WTC11 (cell line): ENCODE results near the gene TATDN2. TPM values are rescaled to one million over a fixed set of nuclear protein-coding genes. Genes with fewer than 3 reads are reported as not detected.

ENCODE experiments used
- ATAC-seq: fragments of 200-7000 bp; cut with Tn5 transposase; 2 replicates; pipeline ENCODE4 v1.10.0; 2021; ENCODE audit warnings: mild to moderate bottlenecking, moderate library complexity
- CTCF ChIA-PET: fragments of 300-600 bp; sonication (Branson Sonifier 250); formaldehyde crosslinking; loops from one replicate; lab custom pipeline; 2021; ENCODE audit warnings: antibody characterized with exemption; lab: Charles Lee
- POLR2A ChIA-PET: fragments of 350-600 bp; sonication (Branson Sonifier 250); formaldehyde crosslinking; loops from one replicate; lab custom pipeline; 2021; ENCODE audit warnings: antibody characterized with exemption; lab: Charles Lee
- DNase-seq: peaks from one replicate; pipeline ENCODE4 v3.0.0; 2021; ENCODE audit warnings: low spot score
- H3K27ac Mint-ChIP-seq: 2 replicates; pipeline ENCODE4 v1.8.0; 2021; ENCODE audit warnings: mixed read lengths
- H3K27me3 Mint-ChIP-seq: 2 replicates; pipeline ENCODE4 v1.8.0; 2021; ENCODE audit warnings: low read depth, mild to moderate bottlenecking, moderate library complexity, mixed read lengths
- H3K36me3 Mint-ChIP-seq: 2 replicates; pipeline ENCODE4 v1.8.0; 2021; ENCODE audit warnings: mixed read lengths
- H3K4me1 Mint-ChIP-seq: 2 replicates; pipeline ENCODE4 v1.8.0; 2022; ENCODE audit warnings: mixed read lengths
- H3K4me3 Mint-ChIP-seq: 2 replicates; pipeline ENCODE4 v1.8.0; 2021; ENCODE audit warnings: mild to moderate bottlenecking, moderate library complexity, mixed read lengths
- H3K9me3 Mint-ChIP-seq: 2 replicates; pipeline ENCODE4 v1.8.0; 2021; ENCODE audit warnings: mixed read lengths
- CREM ChIP-seq: sonication (generic); formaldehyde crosslinking; IDR thresholded peaks from 2 replicates; pipeline ENCODE4 v1.8.1; 2022; ENCODE audit warnings: mild to moderate bottlenecking, missing genetic modification reagents, moderate library complexity
- E2F5 ChIP-seq: sonication (generic); formaldehyde crosslinking; IDR thresholded peaks from 2 replicates; pipeline ENCODE4 v1.8.1; 2022; ENCODE audit warnings: mild to moderate bottlenecking, moderate library complexity, missing genetic modification reagents
- ESRRA ChIP-seq: sonication (generic); formaldehyde crosslinking; IDR thresholded peaks from 2 replicates; pipeline ENCODE4 v1.8.1; 2022; ENCODE audit warnings: mild to moderate bottlenecking, missing genetic modification reagents, borderline replicate concordance
- FOXK1 ChIP-seq: sonication (generic); formaldehyde crosslinking; IDR thresholded peaks from 2 replicates; pipeline ENCODE4 v1.8.0; 2022; ENCODE audit warnings: mild to moderate bottlenecking, moderate library complexity, missing genetic modification reagents
- FOXP4 ChIP-seq: sonication (generic); formaldehyde crosslinking; IDR thresholded peaks from 2 replicates; pipeline ENCODE4 v1.8.0; 2022; ENCODE audit warnings: mild to moderate bottlenecking, missing genetic modification reagents
- HMGXB4 ChIP-seq: sonication (generic); formaldehyde crosslinking; IDR thresholded peaks from 2 replicates; pipeline ENCODE4 v1.8.1; 2023; ENCODE audit warnings: mild to moderate bottlenecking, moderate library complexity, missing genetic modification reagents
- IRF1 ChIP-seq: sonication (generic); formaldehyde crosslinking; IDR thresholded peaks from 2 replicates; pipeline ENCODE4 v1.8.0; 2023; ENCODE audit warnings: missing genetic modification reagents
- JUN ChIP-seq: sonication (generic); formaldehyde crosslinking; IDR thresholded peaks from 2 replicates; pipeline ENCODE4 v1.8.0; 2023; ENCODE audit warnings: mild to moderate bottlenecking, missing genetic modification reagents
- MXD4 ChIP-seq: fragments of 250-450 bp; sonication (Bioruptor Pico); IDR thresholded peaks from 2 replicates; pipeline ENCODE4 v1.8.0; 2021; ENCODE audit warnings: mild to moderate bottlenecking, moderate library complexity, borderline replicate concordance
- NR2C2 ChIP-seq: sonication (generic); formaldehyde crosslinking; IDR thresholded peaks from 2 replicates; pipeline ENCODE4 v1.8.0; 2022; ENCODE audit warnings: mild to moderate bottlenecking, missing genetic modification reagents
- NR3C1 ChIP-seq: sonication (generic); formaldehyde crosslinking; conservative IDR thresholded peaks from 2 replicates; pipeline ENCODE4 v1.8.1; 2023; ENCODE audit warnings: low read depth, mild to moderate bottlenecking, missing genetic modification reagents
- SMAD3 ChIP-seq: sonication (generic); formaldehyde crosslinking; IDR thresholded peaks from 2 replicates; pipeline ENCODE4 v1.8.0; 2022; ENCODE audit warnings: missing genetic modification reagents, mild to moderate bottlenecking, borderline replicate concordance
- ZNF121 ChIP-seq: sonication (generic); formaldehyde crosslinking; IDR thresholded peaks from 2 replicates; pipeline ENCODE4 v1.8.0; 2023; ENCODE audit warnings: missing genetic modification reagents
- ZNF396 ChIP-seq: fragments of 250-450 bp; sonication (Bioruptor Pico); IDR thresholded peaks from 2 replicates; pipeline ENCODE4 v1.8.0; 2021; ENCODE audit warnings: mild to moderate bottlenecking, moderate library complexity, borderline replicate concordance
- total RNA-seq: library from RNA; stranded (reverse); gene quantifications from 3 replicates; pipeline ENCODE4 v1.2.3, GENCODE V29; 2021
- TF ChIP-seq, protein P1 (sequence below): sonication (generic); formaldehyde crosslinking; conservative IDR thresholded peaks from 2 replicates; pipeline ENCODE4 v1.8.1; 2023; ENCODE audit warnings: mild to moderate bottlenecking, low read depth, missing genetic modification reagents, moderate library complexity
- TF ChIP-seq, protein P2 (sequence below): sonication (generic); formaldehyde crosslinking; IDR thresholded peaks from 2 replicates; pipeline ENCODE4 v1.8.0; 2023; ENCODE audit warnings: mild to moderate bottlenecking, missing genetic modification reagents
- TF ChIP-seq, protein P3 (sequence below): sonication (generic); formaldehyde crosslinking; IDR thresholded peaks from 2 replicates; pipeline ENCODE4 v1.8.0; 2022; ENCODE audit warnings: mild to moderate bottlenecking, missing genetic modification reagents
- TF ChIP-seq, protein P4 (sequence below): fragments of 250-450 bp; sonication (Bioruptor Pico); IDR thresholded peaks from 2 replicates; pipeline ENCODE4 v1.9.0; 2021; ENCODE audit warnings: mild to moderate bottlenecking

The TATDN2 gene
- total RNA-seq, 1 experiment from 2014 or later = 31.7 TPM

DNA sequence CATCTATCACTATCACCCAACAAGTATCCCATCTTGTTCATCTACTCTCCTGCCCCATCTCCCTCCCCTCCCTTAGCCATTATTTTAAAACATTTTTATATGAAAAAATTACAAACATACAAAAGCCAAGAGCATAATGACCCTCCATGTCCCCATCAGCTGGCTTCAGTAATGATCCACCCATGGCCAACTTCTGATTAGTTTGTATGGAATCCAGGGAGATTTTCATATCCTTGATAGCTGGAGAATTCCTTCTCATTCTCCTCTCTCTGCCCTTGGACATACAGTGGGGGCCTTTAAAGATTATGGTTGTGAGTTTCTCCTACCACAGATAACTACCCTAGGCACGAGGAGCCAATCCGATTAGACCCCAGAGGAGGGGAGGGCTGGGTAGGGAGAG, 43.3 kb upstream of the TATDN2 start (continued):
- TF ChIP-seq, protein P1, sequence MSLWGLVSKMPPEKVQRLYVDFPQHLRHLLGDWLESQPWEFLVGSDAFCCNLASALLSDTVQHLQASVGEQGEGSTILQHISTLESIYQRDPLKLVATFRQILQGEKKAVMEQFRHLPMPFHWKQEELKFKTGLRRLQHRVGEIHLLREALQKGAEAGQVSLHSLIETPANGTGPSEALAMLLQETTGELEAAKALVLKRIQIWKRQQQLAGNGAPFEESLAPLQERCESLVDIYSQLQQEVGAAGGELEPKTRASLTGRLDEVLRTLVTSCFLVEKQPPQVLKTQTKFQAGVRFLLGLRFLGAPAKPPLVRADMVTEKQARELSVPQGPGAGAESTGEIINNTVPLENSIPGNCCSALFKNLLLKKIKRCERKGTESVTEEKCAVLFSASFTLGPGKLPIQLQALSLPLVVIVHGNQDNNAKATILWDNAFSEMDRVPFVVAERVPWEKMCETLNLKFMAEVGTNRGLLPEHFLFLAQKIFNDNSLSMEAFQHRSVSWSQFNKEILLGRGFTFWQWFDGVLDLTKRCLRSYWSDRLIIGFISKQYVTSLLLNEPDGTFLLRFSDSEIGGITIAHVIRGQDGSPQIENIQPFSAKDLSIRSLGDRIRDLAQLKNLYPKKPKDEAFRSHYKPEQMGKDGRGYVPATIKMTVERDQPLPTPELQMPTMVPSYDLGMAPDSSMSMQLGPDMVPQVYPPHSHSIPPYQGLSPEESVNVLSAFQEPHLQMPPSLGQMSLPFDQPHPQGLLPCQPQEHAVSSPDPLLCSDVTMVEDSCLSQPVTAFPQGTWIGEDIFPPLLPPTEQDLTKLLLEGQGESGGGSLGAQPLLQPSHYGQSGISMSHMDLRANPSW (CRISPR knock-in tag) = no peak
- TF ChIP-seq NR3C1 (CRISPR knock-in tag) (no peak), JUN (no peak), IRF1 (no peak), FOXK1 (CRISPR knock-in tag) (no peak), ESRRA (CRISPR knock-in tag) (no peak)
- TF ChIP-seq, all 79 proteins: peak for 0

- TF ChIP-seq ZNF121 (no peak), FOXK1 (CRISPR knock-in tag) (no peak), HMGXB4 (CRISPR knock-in tag) (no peak), CREM (no peak), MXD4 (no peak)
- TF ChIP-seq, all 79 proteins: peak for 0
- DNase-seq (no peak), ATAC-seq (no peak)
- Mint-ChIP-seq H3K4me3 (no peak overlapping the region), H3K9me3 (no peaks in the 10 kb centered on the region), H3K4me1 (no peaks in the 10 kb centered on the region), H3K36me3 (no peaks in the 10 kb centered on the region), H3K27me3 (no peaks in the 10 kb centered on the region), H3K27ac (peak overlapping the region; percentile 3; the same call in 1 of the 2 replicates)
- POLR2A ChIA-PET = no interaction called here
- CTCF ChIA-PET = no interaction called here
These were observed 42.7 kb upstream of the TATDN2 start for GRCh38 chr3:10205451-10206165.

DNA sequence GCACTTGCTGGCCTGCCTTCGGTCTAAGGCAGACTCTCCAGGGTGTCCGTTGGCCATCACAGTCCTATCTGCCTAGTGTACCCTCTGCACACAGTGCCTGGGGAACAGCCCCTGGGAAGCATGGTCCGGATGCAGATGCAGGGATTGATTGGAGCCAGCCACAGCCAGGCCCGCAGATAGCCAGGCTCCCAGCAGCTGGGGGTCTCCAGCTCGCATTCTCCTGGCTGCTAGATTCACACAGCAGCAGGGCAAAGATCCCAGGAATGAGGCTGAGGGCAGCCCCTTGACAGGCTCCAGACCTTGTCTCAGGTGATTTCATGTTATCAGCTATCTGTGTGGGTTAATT, 42.1 kb upstream of the TATDN2 start:
- Mint-ChIP-seq H3K27me3 (no peaks in the 10 kb centered on the region), H3K4me1 (no peaks in the 10 kb centered on the region), H3K27ac (no peak overlapping the region; the same call in 1 of the 2 replicates), H3K4me3 (no peak overlapping the region), H3K9me3 (no peaks in the 10 kb centered on the region), H3K36me3 (no peaks in the 10 kb centered on the region)
- ChIA-PET POLR2A (no interaction called here), CTCF (interaction anchor here (1.4 kb wide), 1 partner anchor 14 kb away, joined by 3 read pairs; no protein-coding TSS in a partner anchor)
- DNase-seq = no peak
- no peak; the same call in 1 of the 2 replicates for ATAC-seq
- TF ChIP-seq NR2C2 (CRISPR knock-in tag) (no peak), ESRRA (CRISPR knock-in tag) (no peak), FOXP4 (no peak), E2F5 (CRISPR knock-in tag) (no peak), ZNF396 (CRISPR knock-in tag) (no peak), CREM (no peak), MXD4 (no peak), ZNF121 (no peak), SMAD3 (CRISPR knock-in tag) (no peak)
- TF ChIP-seq, protein P2, sequence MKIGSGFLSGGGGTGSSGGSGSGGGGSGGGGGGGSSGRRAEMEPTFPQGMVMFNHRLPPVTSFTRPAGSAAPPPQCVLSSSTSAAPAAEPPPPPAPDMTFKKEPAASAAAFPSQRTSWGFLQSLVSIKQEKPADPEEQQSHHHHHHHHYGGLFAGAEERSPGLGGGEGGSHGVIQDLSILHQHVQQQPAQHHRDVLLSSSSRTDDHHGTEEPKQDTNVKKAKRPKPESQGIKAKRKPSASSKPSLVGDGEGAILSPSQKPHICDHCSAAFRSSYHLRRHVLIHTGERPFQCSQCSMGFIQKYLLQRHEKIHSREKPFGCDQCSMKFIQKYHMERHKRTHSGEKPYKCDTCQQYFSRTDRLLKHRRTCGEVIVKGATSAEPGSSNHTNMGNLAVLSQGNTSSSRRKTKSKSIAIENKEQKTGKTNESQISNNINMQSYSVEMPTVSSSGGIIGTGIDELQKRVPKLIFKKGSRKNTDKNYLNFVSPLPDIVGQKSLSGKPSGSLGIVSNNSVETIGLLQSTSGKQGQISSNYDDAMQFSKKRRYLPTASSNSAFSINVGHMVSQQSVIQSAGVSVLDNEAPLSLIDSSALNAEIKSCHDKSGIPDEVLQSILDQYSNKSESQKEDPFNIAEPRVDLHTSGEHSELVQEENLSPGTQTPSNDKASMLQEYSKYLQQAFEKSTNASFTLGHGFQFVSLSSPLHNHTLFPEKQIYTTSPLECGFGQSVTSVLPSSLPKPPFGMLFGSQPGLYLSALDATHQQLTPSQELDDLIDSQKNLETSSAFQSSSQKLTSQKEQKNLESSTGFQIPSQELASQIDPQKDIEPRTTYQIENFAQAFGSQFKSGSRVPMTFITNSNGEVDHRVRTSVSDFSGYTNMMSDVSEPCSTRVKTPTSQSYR (CRISPR knock-in tag) = no peak
- TF ChIP-seq, protein P3, sequence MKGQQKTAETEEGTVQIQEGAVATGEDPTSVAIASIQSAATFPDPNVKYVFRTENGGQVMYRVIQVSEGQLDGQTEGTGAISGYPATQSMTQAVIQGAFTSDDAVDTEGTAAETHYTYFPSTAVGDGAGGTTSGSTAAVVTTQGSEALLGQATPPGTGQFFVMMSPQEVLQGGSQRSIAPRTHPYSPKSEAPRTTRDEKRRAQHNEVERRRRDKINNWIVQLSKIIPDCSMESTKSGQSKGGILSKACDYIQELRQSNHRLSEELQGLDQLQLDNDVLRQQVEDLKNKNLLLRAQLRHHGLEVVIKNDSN = no peak
- TF ChIP-seq, protein P4, sequence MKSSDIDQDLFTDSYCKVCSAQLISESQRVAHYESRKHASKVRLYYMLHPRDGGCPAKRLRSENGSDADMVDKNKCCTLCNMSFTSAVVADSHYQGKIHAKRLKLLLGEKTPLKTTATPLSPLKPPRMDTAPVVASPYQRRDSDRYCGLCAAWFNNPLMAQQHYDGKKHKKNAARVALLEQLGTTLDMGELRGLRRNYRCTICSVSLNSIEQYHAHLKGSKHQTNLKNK (CRISPR knock-in tag) = no peak
